Left kidney (tissue), 2 donors: ENCODE data around the gene KIAA0586. TPM values are rescaled to one million over a fixed set of nuclear protein-coding genes. Genes with fewer than 3 reads are reported as not detected.
A peak's percentile ranks its signal among the peaks of the same experiment; 100 is the strongest.
"Not testable (repeated sequence)": the region's sequence is repeated elsewhere in the genome, so short reads cannot be mapped to it uniquely, and the experiment has no call there.

ENCODE experiments used
- DNase-seq: peaks from one replicate; pipeline ENCODE4 v3.0.0-alpha.2; 2013
- polyA plus RNA-seq: library from polyadenylated mRNA; unstranded; fragments of 120-200 nt; gene quantifications from one replicate; pipeline ENCODE4 v1.2.1, GENCODE V29; 2013; ENCODE audit not compliant: insufficient read length

The KIAA0586 gene
- polyA plus RNA-seq, 1 donor, result 31.2 TPM

- DNase-seq, result no peak
These were observed 35.6 kb downstream of the KIAA0586 start for GRCh38 chr14:58463147-58463546.

GRCh38 chr14:58464652-58465051 is 37.1 kb downstream of the KIAA0586 start:
- DNase-seq, result no peak

- DNase-seq, result no peak
These were observed 37.9 kb downstream of the KIAA0586 start for GRCh38 chr14:58465421-58465820.

- no peak for DNase-seq
These were observed 38.9 kb downstream of the KIAA0586 start for GRCh38 chr14:58466459-58466858.

- DNase-seq, result no peak
These were observed 40.1 kb downstream of the KIAA0586 start for GRCh38 chr14:58467575-58467974.

GRCh38 chr14:58469309-58469708 is 41.8 kb downstream of the KIAA0586 start:
- no peak for DNase-seq

- no peak for DNase-seq
These were observed 48.8 kb downstream of the KIAA0586 start for GRCh38 chr14:58476320-58476719.

- DNase-seq, result no peak
These were observed 50.1 kb downstream of the KIAA0586 start for GRCh38 chr14:58477653-58478052.

GRCh38 chr14:58478329-58478728 is 50.8 kb downstream of the KIAA0586 start:
- not testable (repeated sequence) for DNase-seq

GRCh38 chr14:58479975-58480374 is 52.5 kb downstream of the KIAA0586 start:
- no peak for DNase-seq

- DNase-seq, result peak; percentile 29
These were observed 56.7 kb downstream of the KIAA0586 start for GRCh38 chr14:58484176-58484575.

GRCh38 chr14:58488550-58488949 is 61.0 kb downstream of the KIAA0586 start:
- no peak for DNase-seq

- DNase-seq, result no peak
These were observed 64.1 kb downstream of the KIAA0586 start for GRCh38 chr14:58491593-58491992.

GRCh38 chr14:58492044-58492443 is 64.5 kb downstream of the KIAA0586 start:
- DNase-seq, result no peak

- peak; percentile 55 for DNase-seq
These were observed 73.8 kb downstream of the KIAA0586 start for GRCh38 chr14:58501214-58501816.

GRCh38 chr14:58513272-58513671 is 85.8 kb downstream of the KIAA0586 start:
- no peak for DNase-seq

- no peak for DNase-seq
These were observed 90.1 kb downstream of the KIAA0586 start for GRCh38 chr14:58517592-58517991.

- DNase-seq, result not testable (repeated sequence)
These were observed 98.2 kb downstream of the KIAA0586 start for GRCh38 chr14:58525691-58526090.

- no peak for DNase-seq
These were observed 105.9 kb downstream of the KIAA0586 start for GRCh38 chr14:58533446-58533845.

- no peak for DNase-seq
These were observed 107.5 kb downstream of the KIAA0586 start for GRCh38 chr14:58535044-58535443.

- no peak for DNase-seq
These were observed 109.5 kb downstream of the KIAA0586 start for GRCh38 chr14:58537004-58537403.

GRCh38 chr14:58540749-58541632 is 113.5 kb downstream of the KIAA0586 start:
- DNase-seq, result no peak

- DNase-seq, result no peak
These were observed 114.1 kb downstream of the KIAA0586 start for GRCh38 chr14:58541633-58542022.

- DNase-seq, result no peak
These were observed 115.7 kb downstream of the KIAA0586 start for GRCh38 chr14:58543253-58543652.
